Measurements from ENCODE around the gene CYP21A2.
"Not testable (repeated sequence)": the region's sequence is repeated elsewhere in the genome, so short reads cannot be mapped to it uniquely, and the experiment has no call there.

The CYP21A2 gene

GRCh38 chr6:32005538-32005880, 32.7 kb upstream of the CYP21A2 start:
- WGBS (ENCODE audit: extremely low coverage, insufficient coverage, insufficient read length) = no CpG with 5 or more reads among the region's 9 CpGs
- not testable (repeated sequence) for H2BK12ac ChIP-seq (ENCODE audit: low read length); DNase-seq; H3K18ac ChIP-seq (ENCODE audit: low read length); H3K14ac ChIP-seq (ENCODE audit: low read length); H3K4me1 ChIP-seq (ENCODE audit: control insufficient read depth in 1 of 2, insufficient read depth in 2 of 2, low read length in 2 of 2); H3K27me3 ChIP-seq (ENCODE audit: insufficient read depth, low read length); H3K9me3 ChIP-seq (ENCODE audit: insufficient read depth, low read depth, low read length); H3K23ac ChIP-seq (ENCODE audit: low read length); H4K8ac ChIP-seq (ENCODE audit: low read depth, low read length); H3K4me2 ChIP-seq (ENCODE audit: low read length); H3K79me2 ChIP-seq (ENCODE audit: control insufficient read depth, insufficient read depth, low read length, poor library complexity); H3K79me1 ChIP-seq (ENCODE audit: low read length); H3K9ac ChIP-seq (ENCODE audit: low read length); H2BK120ac ChIP-seq (ENCODE audit: insufficient read depth, low read length, poor library complexity); H3K36me3 ChIP-seq (ENCODE audit: control insufficient read depth in 1 of 2, insufficient read depth in 2 of 2, low read length in 2 of 2); H3K4me3 ChIP-seq (ENCODE audit: low read depth, low read length); H3K4ac ChIP-seq (ENCODE audit: low read depth, low read length); H2AFZ ChIP-seq (ENCODE audit: insufficient read depth, low read length, poor library complexity); H4K12ac ChIP-seq (ENCODE audit: low read depth, low read length); H4K91ac ChIP-seq (ENCODE audit: low read depth, low read length); H2BK5ac ChIP-seq (ENCODE audit: low read depth, low read length, poor library complexity); H3K27ac ChIP-seq (ENCODE audit: low read depth, low read length); H2AK5ac ChIP-seq (ENCODE audit: low read length)

- not testable (repeated sequence) for H2BK5ac ChIP-seq (ENCODE audit: low read depth, low read length, poor library complexity); H3K14ac ChIP-seq (ENCODE audit: low read length); H2AK5ac ChIP-seq (ENCODE audit: low read length); H2BK12ac ChIP-seq (ENCODE audit: low read length); H3K79me2 ChIP-seq (ENCODE audit: control insufficient read depth, insufficient read depth, low read length, poor library complexity); H3K4me2 ChIP-seq (ENCODE audit: low read length); H2BK120ac ChIP-seq (ENCODE audit: insufficient read depth, low read length, poor library complexity); DNase-seq; H3K27ac ChIP-seq (ENCODE audit: low read depth, low read length); H3K79me1 ChIP-seq (ENCODE audit: low read length); H2AFZ ChIP-seq (ENCODE audit: insufficient read depth, low read length, poor library complexity); H4K12ac ChIP-seq (ENCODE audit: low read depth, low read length); H3K9me3 ChIP-seq (ENCODE audit: insufficient read depth, low read depth, low read length); H3K18ac ChIP-seq (ENCODE audit: low read length); H3K4me3 ChIP-seq (ENCODE audit: low read depth, low read length); H4K8ac ChIP-seq (ENCODE audit: low read depth, low read length); H4K91ac ChIP-seq (ENCODE audit: low read depth, low read length); H3K36me3 ChIP-seq (ENCODE audit: control insufficient read depth in 1 of 2, insufficient read depth in 2 of 2, low read length in 2 of 2); H3K4me1 ChIP-seq (ENCODE audit: control insufficient read depth in 1 of 2, insufficient read depth in 2 of 2, low read length in 2 of 2); H3K27me3 ChIP-seq (ENCODE audit: insufficient read depth, low read length); H3K4ac ChIP-seq (ENCODE audit: low read depth, low read length); H3K23ac ChIP-seq (ENCODE audit: low read length); H3K9ac ChIP-seq (ENCODE audit: low read length)
- WGBS (ENCODE audit: extremely low coverage, insufficient coverage, insufficient read length) = no CpG with 5 or more reads among the region's 8 CpGs
Measured at GRCh38 chr6:32005991-32006529, 32.2 kb upstream of the CYP21A2 start.

GRCh38 chr6:32007086-32007485, 31.1 kb upstream of the CYP21A2 start:
- H3K79me1 ChIP-seq (ENCODE audit: low read length); H2BK120ac ChIP-seq (ENCODE audit: insufficient read depth, low read length, poor library complexity); H3K36me3 ChIP-seq (ENCODE audit: control insufficient read depth in 1 of 2, insufficient read depth in 2 of 2, low read length in 2 of 2); H4K12ac ChIP-seq (ENCODE audit: low read depth, low read length); H3K27ac ChIP-seq (ENCODE audit: low read depth, low read length); H3K23ac ChIP-seq (ENCODE audit: low read length); H3K9ac ChIP-seq (ENCODE audit: low read length); H3K27me3 ChIP-seq (ENCODE audit: insufficient read depth, low read length); H3K4me2 ChIP-seq (ENCODE audit: low read length); H2AK5ac ChIP-seq (ENCODE audit: low read length); H2BK12ac ChIP-seq (ENCODE audit: low read length); H3K9me3 ChIP-seq (ENCODE audit: insufficient read depth, low read depth, low read length); H2BK5ac ChIP-seq (ENCODE audit: low read depth, low read length, poor library complexity); H3K4ac ChIP-seq (ENCODE audit: low read depth, low read length); H3K14ac ChIP-seq (ENCODE audit: low read length); H3K4me3 ChIP-seq (ENCODE audit: low read depth, low read length); H3K18ac ChIP-seq (ENCODE audit: low read length); H3K79me2 ChIP-seq (ENCODE audit: control insufficient read depth, insufficient read depth, low read length, poor library complexity); H2AFZ ChIP-seq (ENCODE audit: insufficient read depth, low read length, poor library complexity); H3K4me1 ChIP-seq (ENCODE audit: control insufficient read depth in 1 of 2, insufficient read depth in 2 of 2, low read length in 2 of 2); H4K8ac ChIP-seq (ENCODE audit: low read depth, low read length); H4K91ac ChIP-seq (ENCODE audit: low read depth, low read length); DNase-seq: not testable (repeated sequence)
- WGBS (ENCODE audit: extremely low coverage, insufficient coverage, insufficient read length) = no CpG with 5 or more reads among the region's 12 CpGs

GRCh38 chr6:32008037-32008436, 30.2 kb upstream of the CYP21A2 start:
- WGBS (ENCODE audit: extremely low coverage, insufficient coverage, insufficient read length) = no CpG with 5 or more reads among the region's 24 CpGs
- not testable (repeated sequence) for H4K91ac ChIP-seq (ENCODE audit: low read depth, low read length); H3K27ac ChIP-seq (ENCODE audit: low read depth, low read length); H3K23ac ChIP-seq (ENCODE audit: low read length); H3K27me3 ChIP-seq (ENCODE audit: insufficient read depth, low read length); H3K9ac ChIP-seq (ENCODE audit: low read length); H3K14ac ChIP-seq (ENCODE audit: low read length); H2BK120ac ChIP-seq (ENCODE audit: insufficient read depth, low read length, poor library complexity); H3K4me2 ChIP-seq (ENCODE audit: low read length); H3K79me2 ChIP-seq (ENCODE audit: control insufficient read depth, insufficient read depth, low read length, poor library complexity); H4K12ac ChIP-seq (ENCODE audit: low read depth, low read length); DNase-seq; H4K8ac ChIP-seq (ENCODE audit: low read depth, low read length); H2BK5ac ChIP-seq (ENCODE audit: low read depth, low read length, poor library complexity); H3K4ac ChIP-seq (ENCODE audit: low read depth, low read length); H3K18ac ChIP-seq (ENCODE audit: low read length); H3K36me3 ChIP-seq (ENCODE audit: control insufficient read depth in 1 of 2, insufficient read depth in 2 of 2, low read length in 2 of 2); H2AK5ac ChIP-seq (ENCODE audit: low read length); H3K4me3 ChIP-seq (ENCODE audit: low read depth, low read length); H3K4me1 ChIP-seq (ENCODE audit: control insufficient read depth in 1 of 2, insufficient read depth in 2 of 2, low read length in 2 of 2); H2BK12ac ChIP-seq (ENCODE audit: low read length); H3K9me3 ChIP-seq (ENCODE audit: insufficient read depth, low read depth, low read length); H2AFZ ChIP-seq (ENCODE audit: insufficient read depth, low read length, poor library complexity); H3K79me1 ChIP-seq (ENCODE audit: low read length)
